GM18499 (cell line): ENCODE results near the gene ANKZF1.
"Not testable (repeated sequence)": the region's sequence is repeated elsewhere in the genome, so short reads cannot be mapped to it uniquely, and the experiment has no call there.

Experiments
- ATAC-seq: cut with Tn5 transposase; IDR thresholded peaks from one replicate; pipeline ENCODE4 v1.9.1; 2021; ENCODE audit warnings: moderate number of reproducible peaks; ENCODE audit not compliant: insufficient read depth, unreplicated experiment

ANKZF1 gene, protein sequence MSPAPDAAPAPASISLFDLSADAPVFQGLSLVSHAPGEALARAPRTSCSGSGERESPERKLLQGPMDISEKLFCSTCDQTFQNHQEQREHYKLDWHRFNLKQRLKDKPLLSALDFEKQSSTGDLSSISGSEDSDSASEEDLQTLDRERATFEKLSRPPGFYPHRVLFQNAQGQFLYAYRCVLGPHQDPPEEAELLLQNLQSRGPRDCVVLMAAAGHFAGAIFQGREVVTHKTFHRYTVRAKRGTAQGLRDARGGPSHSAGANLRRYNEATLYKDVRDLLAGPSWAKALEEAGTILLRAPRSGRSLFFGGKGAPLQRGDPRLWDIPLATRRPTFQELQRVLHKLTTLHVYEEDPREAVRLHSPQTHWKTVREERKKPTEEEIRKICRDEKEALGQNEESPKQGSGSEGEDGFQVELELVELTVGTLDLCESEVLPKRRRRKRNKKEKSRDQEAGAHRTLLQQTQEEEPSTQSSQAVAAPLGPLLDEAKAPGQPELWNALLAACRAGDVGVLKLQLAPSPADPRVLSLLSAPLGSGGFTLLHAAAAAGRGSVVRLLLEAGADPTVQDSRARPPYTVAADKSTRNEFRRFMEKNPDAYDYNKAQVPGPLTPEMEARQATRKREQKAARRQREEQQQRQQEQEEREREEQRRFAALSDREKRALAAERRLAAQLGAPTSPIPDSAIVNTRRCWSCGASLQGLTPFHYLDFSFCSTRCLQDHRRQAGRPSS

DNA sequence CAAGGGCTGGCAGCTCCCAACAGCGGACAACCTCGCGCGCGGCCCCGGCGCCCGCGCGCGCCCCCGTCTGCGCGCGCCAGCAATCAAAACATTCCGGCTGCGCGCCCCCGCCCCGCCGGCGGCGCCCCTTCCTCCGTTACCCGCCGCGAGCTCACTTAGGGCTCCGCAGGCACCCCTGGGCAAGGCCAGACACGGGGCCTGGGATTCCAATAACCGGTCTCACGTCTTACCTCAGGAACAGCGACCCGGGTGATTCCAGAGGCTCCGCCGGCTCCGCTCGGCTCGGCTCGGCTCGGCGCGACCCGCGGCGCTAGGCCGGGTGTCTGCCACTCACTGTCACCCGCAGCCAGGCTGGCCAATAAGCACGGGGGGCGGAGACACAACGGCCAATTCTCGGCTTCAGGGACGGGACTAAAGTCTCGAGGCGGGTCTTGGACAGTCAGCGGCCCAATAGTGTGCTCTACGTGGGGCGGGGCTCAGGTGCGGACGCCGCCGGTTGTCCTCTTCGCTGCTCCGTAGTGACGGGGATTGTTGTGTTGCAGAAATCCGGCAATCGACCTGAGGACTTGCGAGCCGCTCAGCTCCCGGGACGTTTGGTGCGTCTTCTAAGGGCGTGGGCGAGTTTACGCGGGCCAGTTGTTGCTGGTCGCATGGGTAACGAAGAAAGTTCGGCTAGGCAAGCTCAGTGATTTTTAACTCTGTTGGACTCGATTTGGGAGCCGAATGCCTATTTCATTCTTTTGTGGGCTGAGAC is at the start of gene ANKZF1, which contains the start of gene ATG9A:
Gene ANKZF1, plus strand, starts transcription at position 502 of the 754 bp plus-strand sequence. CDS start 452 bp downstream, outside the sequence.
Gene ATG9A, minus strand, starts transcription at position 332 of the 754 bp plus-strand sequence. CDS start 1,612 bp downstream, outside the sequence.
- ATAC-seq = peak; percentile 93

DNA sequence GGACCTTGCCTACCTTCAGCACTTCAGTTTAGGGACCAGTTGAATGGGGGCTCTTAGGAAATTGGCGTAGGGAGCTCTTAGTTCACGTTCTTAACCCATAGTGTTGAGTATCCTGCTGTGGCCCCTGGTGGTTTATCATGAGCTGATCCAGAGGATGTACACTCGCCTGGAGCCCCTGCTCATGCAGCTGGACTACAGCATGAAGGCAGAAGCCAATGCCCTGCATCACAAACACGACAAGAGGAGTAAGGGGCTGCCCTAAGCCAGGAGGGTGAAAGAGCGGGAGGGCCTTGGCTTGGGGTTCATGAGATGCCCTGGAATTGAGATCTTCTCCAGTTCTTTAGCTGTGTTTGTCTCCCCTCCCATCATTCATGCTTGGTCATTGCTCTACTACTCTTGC is 48.6 kb upstream of the ANKZF1 start:
- no peak for ATAC-seq

DNA sequence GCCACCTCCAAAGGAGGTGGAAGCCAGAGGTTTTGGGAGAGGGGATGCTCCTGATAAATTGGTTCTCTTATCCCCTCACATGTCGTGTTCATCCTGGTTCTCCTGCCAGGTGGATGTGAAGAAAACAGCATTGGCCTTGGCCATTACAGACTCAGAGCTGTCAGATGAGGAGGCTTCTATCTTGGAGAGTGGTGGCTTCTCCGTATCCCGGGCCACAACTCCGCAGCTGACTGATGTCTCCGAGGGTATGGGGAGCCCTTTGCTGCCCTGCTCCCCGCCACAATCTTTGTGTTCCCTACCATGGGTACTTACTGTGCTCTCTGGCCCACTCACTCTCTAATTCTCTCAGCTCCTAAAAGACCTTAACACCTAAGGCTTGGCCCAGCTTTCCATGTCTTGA is 48.1 kb upstream of the ANKZF1 start:
- ATAC-seq = no peak

DNA sequence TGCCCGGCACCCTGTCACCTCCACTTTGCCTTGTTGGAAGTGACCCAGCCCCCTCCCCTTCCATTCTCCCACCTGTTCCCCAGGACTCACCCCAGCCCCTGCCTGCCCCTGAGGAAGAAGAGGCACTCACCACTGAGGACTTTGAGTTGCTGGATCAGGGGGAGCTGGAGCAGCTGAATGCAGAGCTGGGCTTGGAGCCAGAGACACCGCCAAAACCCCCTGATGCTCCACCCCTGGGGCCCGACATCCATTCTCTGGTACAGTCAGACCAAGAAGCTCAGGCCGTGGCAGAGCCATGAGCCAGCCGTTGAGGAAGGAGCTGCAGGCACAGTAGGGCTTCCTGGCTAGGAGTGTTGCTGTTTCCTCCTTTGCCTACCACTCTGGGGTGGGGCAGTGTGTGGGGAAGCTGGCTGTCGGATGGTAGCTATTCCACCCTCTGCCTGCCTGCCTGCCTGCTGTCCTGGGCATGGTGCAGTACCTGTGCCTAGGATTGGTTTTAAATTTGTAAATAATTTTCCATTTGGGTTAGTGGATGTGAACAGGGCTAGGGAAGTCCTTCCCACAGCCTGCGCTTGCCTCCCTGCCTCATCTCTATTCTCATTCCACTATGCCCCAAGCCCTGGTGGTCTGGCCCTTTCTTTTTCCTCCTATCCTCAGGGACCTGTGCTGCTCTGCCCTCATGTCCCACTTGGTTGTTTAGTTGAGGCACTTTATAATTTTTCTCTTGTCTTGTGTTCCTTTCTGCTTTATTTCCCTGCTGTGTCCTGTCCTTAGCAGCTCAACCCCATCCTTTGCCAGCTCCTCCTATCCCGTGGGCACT is 47.1 kb upstream of the ANKZF1 start:
- ATAC-seq = no peak

DNA sequence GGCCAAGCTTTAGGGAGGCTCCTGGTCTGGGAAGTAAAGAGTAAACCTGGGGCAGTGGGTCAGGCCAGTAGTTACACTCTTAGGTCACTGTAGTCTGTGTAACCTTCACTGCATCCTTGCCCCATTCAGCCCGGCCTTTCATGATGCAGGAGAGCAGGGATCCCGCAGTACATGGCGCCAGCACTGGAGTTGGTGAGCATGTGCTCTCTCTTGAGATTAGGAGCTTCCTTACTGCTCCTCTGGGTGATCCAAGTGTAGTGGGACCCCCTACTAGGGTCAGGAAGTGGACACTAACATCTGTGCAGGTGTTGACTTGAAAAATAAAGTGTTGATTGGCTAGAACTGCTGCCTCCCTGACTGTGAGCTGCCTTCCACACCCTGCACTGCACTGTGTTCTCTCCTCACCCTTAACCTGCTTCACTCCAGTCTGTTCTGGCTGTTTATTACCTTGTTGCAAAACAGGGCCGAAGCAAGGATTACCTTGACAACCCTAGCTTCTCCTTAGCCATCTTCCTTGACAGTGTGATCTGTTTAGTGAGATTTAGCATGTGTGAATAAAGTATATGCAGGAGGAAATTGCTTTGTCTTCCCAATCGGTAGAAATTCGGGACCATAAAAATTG is 46.3 kb upstream of the ANKZF1 start:
- ATAC-seq = no peak

DNA sequence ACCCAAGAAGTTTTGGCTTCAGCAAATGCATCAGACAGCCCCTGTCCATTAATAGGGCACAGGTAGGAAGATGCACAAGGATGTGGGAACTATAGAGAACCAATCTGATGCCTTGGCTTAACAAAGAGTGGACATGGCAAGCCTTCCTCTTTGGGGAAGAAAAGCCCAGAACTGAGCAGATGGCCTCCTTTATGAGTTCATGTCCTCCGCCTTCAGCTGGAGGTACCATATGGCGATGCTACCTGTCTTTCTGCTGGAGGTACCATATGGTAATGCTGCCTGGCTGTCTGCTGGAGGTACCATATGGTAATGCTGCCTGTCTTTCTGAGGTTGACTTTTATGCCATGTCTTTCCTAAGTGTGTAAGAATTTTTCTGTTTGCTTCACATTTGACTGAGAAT is 45.5 kb upstream of the ANKZF1 start:
- ATAC-seq = no peak

DNA sequence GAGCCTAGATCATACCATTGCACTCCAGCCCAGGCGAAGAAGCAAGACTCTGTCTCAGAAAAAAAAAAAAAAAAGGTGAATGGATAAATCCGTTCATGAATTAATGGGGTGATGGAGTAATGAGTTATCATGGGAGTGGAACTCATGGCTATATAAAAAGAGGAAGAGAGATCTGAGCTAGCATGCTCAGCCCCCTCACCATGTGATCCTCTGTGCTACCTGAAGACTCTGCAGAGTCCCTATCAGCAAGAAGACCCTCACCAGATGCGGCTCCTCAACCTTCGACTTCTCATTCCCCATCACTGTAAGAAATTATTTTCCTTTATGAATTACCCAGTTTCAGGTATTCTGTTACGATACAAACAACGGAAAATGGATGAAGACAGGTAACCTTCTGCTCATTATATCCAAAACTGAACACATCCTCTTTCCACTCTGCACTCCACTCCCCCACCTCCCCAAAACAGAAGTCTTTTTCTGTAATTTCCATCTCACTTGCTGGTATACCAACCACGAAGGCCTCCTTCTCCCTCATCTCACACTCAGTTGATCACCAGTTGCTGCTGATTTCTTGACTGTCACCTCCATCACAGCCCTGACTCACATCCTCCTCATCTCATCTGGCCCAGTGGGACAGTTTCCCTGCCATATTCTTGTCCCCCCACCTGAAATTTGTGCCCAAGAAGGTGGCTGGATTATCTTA is 42.7 kb upstream of the ANKZF1 start:
- no peak for ATAC-seq

DNA sequence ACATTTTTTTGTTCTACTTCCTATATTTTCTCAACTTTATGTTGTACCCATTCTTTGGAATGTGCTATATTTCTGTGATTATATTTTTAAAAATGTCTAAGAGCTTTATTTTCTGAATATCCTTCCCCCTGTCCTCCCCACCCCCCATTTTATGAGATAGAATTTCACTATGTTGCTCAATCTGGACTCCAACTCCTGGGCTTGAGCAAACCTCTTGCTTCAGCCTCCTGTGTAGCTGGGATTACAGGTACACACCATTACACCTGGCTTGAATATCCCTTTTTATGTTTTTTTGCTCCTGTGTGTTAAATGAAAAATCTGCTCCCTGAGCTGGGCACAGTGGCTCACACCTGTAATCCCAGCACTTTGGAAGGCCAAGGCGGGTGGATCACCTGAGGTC is 32.2 kb upstream of the ANKZF1 start:
- ATAC-seq = no peak

DNA sequence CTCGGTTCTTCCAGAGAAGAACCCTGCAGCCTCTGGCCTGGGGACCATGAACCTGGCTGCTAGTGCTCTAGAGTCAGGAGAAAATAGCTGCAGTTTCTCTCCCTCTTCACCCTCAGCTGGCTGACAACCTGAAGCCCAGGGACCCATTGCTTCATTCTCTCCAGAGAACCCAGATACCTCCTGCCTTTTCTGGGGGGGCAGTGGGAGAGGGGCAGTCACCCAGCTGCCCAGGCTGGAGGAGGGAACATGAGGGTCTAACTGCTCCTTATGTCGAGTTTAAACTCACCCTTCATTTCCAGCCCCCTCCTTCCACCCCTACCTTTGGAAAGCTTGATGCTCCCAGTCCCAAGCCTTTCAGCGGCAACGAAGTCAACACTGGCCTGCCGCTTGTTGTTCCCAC is 30.6 kb upstream of the ANKZF1 start:
- ATAC-seq = no peak

DNA sequence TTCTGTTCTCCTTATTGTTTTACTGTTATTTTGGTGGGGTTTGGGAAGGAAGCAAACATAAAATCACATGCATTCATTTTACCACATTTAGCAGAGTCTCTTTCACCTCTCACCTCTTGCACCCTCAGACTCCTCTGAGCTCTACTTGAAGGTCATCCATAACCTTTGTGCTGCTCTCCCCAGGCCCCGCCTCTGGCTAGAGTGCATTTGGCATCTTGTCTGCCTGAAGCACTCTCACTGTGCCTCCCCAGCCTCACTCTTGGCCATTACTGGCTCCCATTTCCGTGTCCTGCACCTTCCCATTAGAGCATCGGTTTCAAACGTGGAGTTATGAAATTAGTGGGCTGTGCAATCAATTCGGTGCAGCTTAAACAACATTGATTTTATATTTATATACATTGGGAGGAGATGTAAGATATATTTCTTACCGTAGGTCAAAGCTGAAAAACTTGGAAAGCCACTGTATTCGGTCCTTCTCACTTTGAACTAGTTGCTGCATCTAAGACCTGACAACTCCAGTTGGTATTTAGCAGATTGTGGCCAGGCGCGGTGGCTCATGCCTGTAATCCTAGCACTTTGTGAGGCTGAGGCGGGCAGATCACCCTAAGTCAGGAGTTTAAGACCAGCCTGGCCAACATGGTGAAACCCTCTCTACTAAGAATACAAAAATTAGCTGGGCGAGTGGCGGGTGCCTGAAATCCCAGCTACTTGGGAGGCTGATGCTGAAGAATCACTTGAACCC is 30.0 kb upstream of the ANKZF1 start:
- ATAC-seq = no peak

DNA sequence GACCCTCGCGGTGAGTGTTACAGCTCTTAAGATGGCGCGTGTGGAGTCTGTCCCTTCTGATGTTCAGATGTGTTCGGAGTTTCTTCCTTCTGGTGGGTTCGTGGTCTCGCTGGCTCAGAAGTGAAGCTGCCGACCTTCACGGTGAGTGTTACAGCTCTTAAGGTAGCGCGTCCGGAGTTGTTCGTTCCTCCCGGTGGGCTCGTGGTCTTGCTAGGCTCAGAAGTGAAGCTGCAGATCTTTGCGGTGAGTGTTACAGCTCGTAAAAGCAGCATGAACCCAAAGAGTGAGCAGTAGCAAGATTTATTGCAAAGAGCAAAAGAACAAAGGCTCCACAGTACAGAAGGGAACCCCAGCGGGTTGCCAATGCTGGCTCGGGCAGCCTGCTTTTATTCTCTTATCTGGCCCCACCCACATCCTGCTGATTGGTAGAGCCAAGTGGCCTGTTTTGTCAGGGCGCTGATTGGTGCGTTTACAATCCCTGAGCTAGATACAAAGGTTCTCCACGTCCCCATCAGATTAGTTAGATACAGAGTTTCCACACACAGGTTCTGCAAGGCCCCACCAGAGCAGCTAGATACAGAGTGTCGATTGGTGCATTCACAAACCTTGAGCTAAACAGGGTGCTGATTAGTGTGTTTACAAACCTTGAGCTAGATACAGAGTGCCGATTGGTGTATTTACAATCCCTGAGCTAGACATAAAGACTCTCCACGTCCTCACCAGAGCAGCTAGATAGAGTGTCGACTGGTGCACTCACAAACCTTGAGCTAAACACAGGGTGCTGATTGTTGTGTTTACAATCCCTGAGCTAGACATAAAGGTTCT is 28.9 kb upstream of the ANKZF1 start:
- ATAC-seq = not testable (repeated sequence)

DNA sequence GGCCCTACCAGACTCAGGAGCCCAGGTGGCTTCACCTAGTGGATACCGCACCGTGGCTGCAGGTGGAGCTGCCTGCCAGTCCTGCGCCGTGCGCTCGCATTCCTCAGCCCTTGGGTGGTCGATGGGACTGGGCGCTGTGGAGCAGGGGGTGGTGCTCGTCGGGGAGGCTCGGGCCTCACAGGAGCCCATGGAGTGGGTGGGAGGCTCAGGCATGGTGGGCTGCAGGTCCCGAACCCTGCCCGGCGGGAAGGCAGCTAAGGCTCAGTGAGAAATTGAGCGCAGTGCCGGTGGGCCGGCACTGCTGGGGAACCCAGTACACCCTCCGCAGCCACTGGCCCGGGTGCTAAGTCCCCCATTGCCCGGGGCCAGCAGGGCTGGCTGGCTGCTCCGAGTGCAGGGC is 28.3 kb upstream of the ANKZF1 start:
- ATAC-seq = not testable (repeated sequence)

DNA sequence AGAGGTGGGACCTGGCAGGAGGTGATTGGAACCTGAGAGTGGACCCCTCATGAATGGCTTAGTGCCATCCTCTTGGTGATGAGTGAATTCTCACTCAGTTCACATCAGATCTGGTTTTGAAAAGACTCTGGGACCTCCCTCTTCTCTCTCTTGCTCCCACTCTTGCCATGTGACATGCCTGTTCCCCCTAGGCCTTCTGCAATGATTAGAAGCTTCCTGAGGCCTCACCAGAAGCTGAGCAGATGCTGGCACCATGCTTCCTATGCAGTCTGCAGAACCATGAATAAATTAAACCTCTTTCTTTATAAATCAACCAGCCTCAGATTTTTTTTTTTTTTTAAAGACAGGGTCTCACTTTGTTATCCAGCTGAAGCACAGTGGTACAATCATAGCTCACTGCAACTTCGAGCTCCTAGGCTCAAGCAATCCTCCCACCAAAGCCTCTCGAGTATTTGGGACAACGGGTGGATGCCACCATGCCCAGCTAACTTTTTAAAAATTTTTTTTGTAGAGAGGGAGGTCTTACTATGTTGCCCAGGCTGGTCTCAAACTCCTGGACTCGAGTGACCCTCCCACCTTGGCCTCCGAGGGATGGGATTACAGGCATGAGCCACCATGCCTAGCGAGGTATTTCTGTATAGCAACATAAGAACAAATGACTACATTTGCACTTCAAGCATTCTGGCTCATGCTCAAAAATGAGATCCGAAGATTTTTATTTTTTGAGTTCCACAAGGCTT is 25.0 kb upstream of the ANKZF1 start:
- no peak for ATAC-seq

DNA sequence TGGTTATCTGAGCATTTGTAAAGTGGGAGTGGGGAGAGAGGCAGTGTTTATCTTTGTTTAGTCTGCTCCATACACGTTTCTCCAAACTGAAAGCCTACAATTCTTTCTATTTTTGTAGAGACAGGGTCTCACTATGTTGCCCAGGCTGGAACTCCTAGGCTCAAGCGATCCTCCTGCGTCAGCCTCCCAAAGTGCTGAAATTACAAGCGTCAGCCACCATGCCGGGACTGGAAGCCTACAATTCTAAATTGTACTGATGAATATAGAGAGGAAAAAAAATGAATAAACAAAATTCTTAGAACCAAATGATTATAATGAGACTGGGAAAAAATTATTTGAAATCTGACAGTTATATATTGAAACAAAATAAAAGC is 24.5 kb upstream of the ANKZF1 start:
- ATAC-seq = no peak

DNA sequence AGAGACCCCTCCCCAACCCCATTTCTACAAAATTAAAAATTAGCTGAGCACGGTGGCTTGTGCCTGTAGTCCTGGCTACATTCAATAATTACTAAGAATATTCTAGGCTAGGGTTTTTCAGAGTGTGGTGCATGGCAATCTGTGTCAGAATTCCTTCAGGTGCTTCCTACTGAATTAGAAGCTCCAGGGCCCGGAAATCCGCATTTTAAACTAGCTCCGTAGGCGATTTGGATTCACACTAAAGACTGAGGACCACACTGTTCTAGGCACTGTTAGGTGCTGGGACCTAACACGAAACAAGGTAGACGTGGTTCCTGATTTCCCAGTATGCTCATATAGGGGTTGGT is 23.7 kb upstream of the ANKZF1 start:
- no peak for ATAC-seq

DNA sequence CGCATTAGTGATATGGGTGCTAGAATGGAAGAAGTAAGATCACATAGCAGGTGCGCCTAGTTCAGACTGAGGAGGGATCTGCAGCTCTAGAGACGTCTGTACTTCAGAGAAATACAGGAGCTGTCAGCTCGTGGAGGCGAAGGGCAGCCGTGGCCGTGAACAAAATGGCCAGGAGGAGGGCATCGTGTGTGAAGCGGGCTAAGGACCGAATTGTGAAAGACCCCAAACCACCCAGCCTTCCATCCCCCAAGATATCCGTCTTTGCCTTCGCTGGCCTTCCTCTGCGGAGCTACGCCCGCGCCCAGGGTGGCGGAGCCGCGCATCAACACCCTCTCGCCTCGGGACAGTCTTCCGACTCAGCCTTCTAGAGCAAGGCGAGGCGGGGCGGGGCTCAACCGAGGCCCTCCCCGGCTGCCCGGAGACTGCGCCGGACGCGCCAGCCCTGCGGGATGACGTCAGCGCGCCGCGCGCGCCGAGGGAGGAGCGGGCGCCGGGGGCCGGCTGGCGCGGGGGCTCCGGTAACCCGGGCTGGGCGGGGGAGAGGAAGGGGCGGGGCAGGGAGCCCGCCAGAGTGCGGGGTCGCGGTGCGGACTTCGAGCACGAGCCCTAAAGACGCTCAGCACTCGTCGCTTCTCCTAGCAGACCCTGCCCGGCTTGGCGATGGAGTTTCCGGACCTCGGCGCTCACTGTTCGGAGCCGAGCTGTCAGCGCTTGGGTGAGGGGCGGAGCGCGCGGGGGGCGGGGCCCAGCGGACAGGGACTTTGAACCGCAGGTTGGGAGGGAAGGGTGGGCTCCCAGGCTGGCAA is 23.1 kb upstream of the ANKZF1 start, which contains the start of gene ZFAND2B:
Gene ZFAND2B, plus strand, starts transcription at position 455 of the 806 bp plus-strand sequence. Its CDS starts 206 bp downstream, at position 661.
- peak; percentile 80 for ATAC-seq
